Neural progenitor cell (in vitro differentiated cells): Measurements from ENCODE around the gene ADCY1. TPM values are rescaled to one million over a fixed set of nuclear protein-coding genes. Genes with fewer than 3 reads are reported as not detected.

Experiments
- DNase-seq: peaks from one replicate; pipeline ENCODE4 v3.0.0-alpha.2; 2016; ENCODE audit warnings: low spot score
- H2AFZ ChIP-seq: fragments of 200-600 bp; sonication (generic); replicated peaks from 2 replicates; pipeline ENCODE4 v1.6.1; 2016; ENCODE audit warnings: antibody characterized with exemption
- H3F3A ChIP-seq: fragments of 200-600 bp; sonication (generic); 2 replicates; pipeline ENCODE4 v1.6.1; 2016; ENCODE audit warnings: antibody characterized with exemption, low read depth
- H3K27ac ChIP-seq: fragments of 200-600 bp; sonication (generic); 2 replicates; pipeline ENCODE4 v1.5.1; 2016; ENCODE audit warnings: mild to moderate bottlenecking
- H3K27me3 ChIP-seq: fragments of 200-600 bp; sonication (generic); 2 replicates; pipeline ENCODE4 v1.6.1; 2016; ENCODE audit warnings: mild to moderate bottlenecking, moderate library complexity
- H3K36me3 ChIP-seq: fragments of 200-600 bp; sonication (generic); 2 replicates; pipeline ENCODE4 v1.5.1; 2016
- H3K4me1 ChIP-seq: fragments of 200-600 bp; sonication (generic); 2 replicates; pipeline ENCODE4 v1.6.1; 2016; ENCODE audit warnings: mixed run types
- H3K4me2 ChIP-seq: fragments of 200-600 bp; sonication (generic); 2 replicates; pipeline ENCODE4 v1.6.1; 2016
- H3K4me3 ChIP-seq: fragments of 200-600 bp; sonication (generic); 2 replicates; pipeline ENCODE4 v1.5.1; 2016
- H3K79me2 ChIP-seq: fragments of 200-600 bp; sonication (generic); 2 replicates; pipeline ENCODE4 v1.6.1; 2016; ENCODE audit warnings: low read depth
- H3K9ac ChIP-seq: fragments of 200-600 bp; sonication (generic); 2 replicates; pipeline ENCODE4 v1.6.1; 2016
- H3K9me3 ChIP-seq: fragments of 200-600 bp; sonication (generic); 2 replicates; pipeline ENCODE4 v1.5.1; 2016; ENCODE audit warnings: low read depth
- H4K20me1 ChIP-seq: fragments of 200-600 bp; sonication (generic); 2 replicates; pipeline ENCODE4 v1.6.1; 2016; ENCODE audit warnings: low read depth
- H3K27ac Mint-ChIP-seq: 3 replicates; pipeline ENCODE4 v1.8.0; 2021; ENCODE audit warnings: mixed read lengths
- H3K27me3 Mint-ChIP-seq: 2 replicates; pipeline ENCODE4 v1.8.0; 2022; ENCODE audit warnings: low read depth, mild to moderate bottlenecking, inconsistent platforms, moderate library complexity, mixed read lengths; ENCODE audit not compliant: insufficient read depth
- H3K36me3 Mint-ChIP-seq: 3 replicates; pipeline ENCODE4 v1.8.0; 2021; ENCODE audit warnings: mixed read lengths
- H3K4me1 Mint-ChIP-seq: 3 replicates; pipeline ENCODE4 v1.8.0; 2021; ENCODE audit warnings: mixed read lengths
- H3K4me3 Mint-ChIP-seq: 3 replicates; pipeline ENCODE4 v1.8.0; 2021; ENCODE audit warnings: mild to moderate bottlenecking, moderate library complexity, mixed read lengths
- H3K9me3 Mint-ChIP-seq: 3 replicates; pipeline ENCODE4 v1.8.0; 2020; ENCODE audit warnings: mixed read lengths
- EZH2 ChIP-seq: fragments of 200-600 bp; sonication (generic); IDR thresholded peaks from 2 replicates; pipeline ENCODE4 v1.6.1; 2017; ENCODE audit warnings: antibody characterized with exemption, mild to moderate bottlenecking, moderate library complexity
- EZH2phosphoT487 ChIP-seq: fragments of 200-600 bp; sonication (generic); IDR thresholded peaks from 2 replicates; pipeline ENCODE4 v1.6.1; 2017; ENCODE audit warnings: antibody characterized with exemption
- total RNA-seq: library from RNA; depleted of rRNA; stranded (reverse); fragments of >200 nt; gene quantifications from 2 replicates; pipeline ENCODE4 v1.2.3, GENCODE V29; 2015; ENCODE audit warnings: low replicate concordance
- TF ChIP-seq, protein P1 (sequence below): fragments of 200-600 bp; sonication (generic); IDR thresholded peaks from 2 replicates; pipeline ENCODE4 v1.5.1; 2017; ENCODE audit warnings: antibody characterized with exemption, mild to moderate bottlenecking

ADCY1 gene
- total RNA-seq, 1 donor from 2014 or later: 7.4 TPM

DNA sequence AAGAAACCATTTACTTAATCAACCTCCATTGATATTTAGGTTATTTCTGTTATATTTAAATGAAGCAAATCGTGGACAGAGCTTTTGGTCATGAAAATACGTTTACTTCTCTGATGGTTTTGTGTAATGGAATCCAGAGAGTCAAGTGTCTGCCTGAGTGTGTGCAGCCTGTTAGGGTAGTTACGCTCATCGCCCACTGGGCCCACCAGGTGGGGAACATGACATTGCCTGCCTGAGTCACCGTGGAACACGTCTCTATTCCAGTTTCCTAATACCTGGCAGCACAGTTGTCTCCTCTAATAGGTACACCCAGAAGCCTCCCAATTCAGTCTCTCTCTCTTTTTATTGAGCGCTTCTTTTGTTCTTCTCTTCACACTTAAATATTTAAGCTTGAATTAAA is 91.0 kb downstream of the ADCY1 start:
- no peak overlapping the region for H3K4me2 ChIP-seq
- H3K9me3 ChIP-seq: no peaks in the 10 kb centered on the region
- no peaks in the 10 kb centered on the region for H3K4me1 ChIP-seq
- Mint-ChIP-seq H3K4me1 (no peaks in the 10 kb centered on the region), H3K9me3 (no peaks in the 10 kb centered on the region), H3K27me3 (peaks cover 3% of the 10 kb centered on the region), H3K4me3 (no peak overlapping the region), H3K36me3 (peaks cover 5% of the 10 kb centered on the region), H3K27ac (no peak overlapping the region)
- H3K27ac ChIP-seq: no peak overlapping the region
- no peaks in the 10 kb centered on the region for H3K79me2 ChIP-seq
- no peak overlapping the region for H3K9ac ChIP-seq
- no peaks in the 10 kb centered on the region for H3K36me3 ChIP-seq
- H4K20me1 ChIP-seq: no peaks in the 10 kb centered on the region
- H3F3A ChIP-seq: no peaks in the 10 kb centered on the region
- no peak overlapping the region for H2AFZ ChIP-seq
- no peak for DNase-seq
- TF ChIP-seq EZH2 (no peak), EZH2phosphoT487 (no peak)
- TF ChIP-seq, protein P1, sequence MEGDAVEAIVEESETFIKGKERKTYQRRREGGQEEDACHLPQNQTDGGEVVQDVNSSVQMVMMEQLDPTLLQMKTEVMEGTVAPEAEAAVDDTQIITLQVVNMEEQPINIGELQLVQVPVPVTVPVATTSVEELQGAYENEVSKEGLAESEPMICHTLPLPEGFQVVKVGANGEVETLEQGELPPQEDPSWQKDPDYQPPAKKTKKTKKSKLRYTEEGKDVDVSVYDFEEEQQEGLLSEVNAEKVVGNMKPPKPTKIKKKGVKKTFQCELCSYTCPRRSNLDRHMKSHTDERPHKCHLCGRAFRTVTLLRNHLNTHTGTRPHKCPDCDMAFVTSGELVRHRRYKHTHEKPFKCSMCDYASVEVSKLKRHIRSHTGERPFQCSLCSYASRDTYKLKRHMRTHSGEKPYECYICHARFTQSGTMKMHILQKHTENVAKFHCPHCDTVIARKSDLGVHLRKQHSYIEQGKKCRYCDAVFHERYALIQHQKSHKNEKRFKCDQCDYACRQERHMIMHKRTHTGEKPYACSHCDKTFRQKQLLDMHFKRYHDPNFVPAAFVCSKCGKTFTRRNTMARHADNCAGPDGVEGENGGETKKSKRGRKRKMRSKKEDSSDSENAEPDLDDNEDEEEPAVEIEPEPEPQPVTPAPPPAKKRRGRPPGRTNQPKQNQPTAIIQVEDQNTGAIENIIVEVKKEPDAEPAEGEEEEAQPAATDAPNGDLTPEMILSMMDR: no peak
- H3K4me3 ChIP-seq: no peak overlapping the region
- H3K27me3 ChIP-seq: no peaks in the 10 kb centered on the region

- Mint-ChIP-seq H3K36me3 (no peaks in the 10 kb centered on the region), H3K4me3 (no peak overlapping the region), H3K27ac (no peak overlapping the region), H3K9me3 (no peaks in the 10 kb centered on the region), H3K27me3 (no peaks in the 10 kb centered on the region), H3K4me1 (no peaks in the 10 kb centered on the region)
- H4K20me1 ChIP-seq: no peaks in the 10 kb centered on the region
- no peaks in the 10 kb centered on the region for H3K79me2 ChIP-seq
- H3K36me3 ChIP-seq: no peaks in the 10 kb centered on the region
- H3K4me1 ChIP-seq: no peaks in the 10 kb centered on the region
- no peak overlapping the region for H3K27ac ChIP-seq
- H2AFZ ChIP-seq: no peak overlapping the region
- H3K27me3 ChIP-seq: no peaks in the 10 kb centered on the region
- no peaks in the 10 kb centered on the region for H3F3A ChIP-seq
- no peak overlapping the region for H3K9ac ChIP-seq
- H3K4me3 ChIP-seq: no peak overlapping the region
- no peak for DNase-seq
- TF ChIP-seq EZH2phosphoT487 (no peak), EZH2 (no peak)
- TF ChIP-seq, protein P1: no peak
- no peaks in the 10 kb centered on the region for H3K9me3 ChIP-seq
- H3K4me2 ChIP-seq: no peak overlapping the region
These were observed 96.1 kb downstream of the ADCY1 start for GRCh38 chr7:45670227-45670626.

DNA sequence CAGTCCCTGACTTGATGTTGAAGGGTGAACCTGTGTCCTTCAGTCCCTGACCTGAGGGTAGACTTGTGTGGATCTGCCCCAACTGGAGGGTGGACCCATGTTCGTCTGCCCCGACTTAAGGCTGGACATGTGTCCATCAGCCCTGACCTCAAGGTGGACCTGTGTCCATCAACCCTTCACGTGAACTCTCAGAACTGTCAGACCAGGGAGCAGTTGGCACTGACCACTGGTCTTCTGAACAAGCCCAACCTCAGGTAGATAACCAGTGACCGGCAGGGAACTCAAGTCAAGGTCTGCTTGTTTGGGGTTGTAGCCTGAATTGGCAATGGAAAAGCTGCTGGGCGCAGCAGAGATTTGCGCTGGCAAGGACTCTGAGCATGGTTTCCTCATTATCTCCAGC is 96.5 kb downstream of the ADCY1 start:
- no peak overlapping the region for H3K4me2 ChIP-seq
- H3K4me3 ChIP-seq: no peak overlapping the region
- no peak overlapping the region for H3K9ac ChIP-seq
- H3F3A ChIP-seq: no peaks in the 10 kb centered on the region
- Mint-ChIP-seq H3K27ac (no peak overlapping the region), H3K4me3 (no peak overlapping the region), H3K36me3 (no peaks in the 10 kb centered on the region), H3K27me3 (no peaks in the 10 kb centered on the region), H3K4me1 (no peaks in the 10 kb centered on the region), H3K9me3 (no peaks in the 10 kb centered on the region)
- H3K27ac ChIP-seq: no peak overlapping the region
- no peaks in the 10 kb centered on the region for H3K36me3 ChIP-seq
- TF ChIP-seq, protein P1: no peak
- TF ChIP-seq EZH2phosphoT487 (no peak), EZH2 (no peak)
- no peaks in the 10 kb centered on the region for H3K4me1 ChIP-seq
- no peaks in the 10 kb centered on the region for H3K79me2 ChIP-seq
- H4K20me1 ChIP-seq: no peaks in the 10 kb centered on the region
- no peaks in the 10 kb centered on the region for H3K27me3 ChIP-seq
- DNase-seq: no peak
- H3K9me3 ChIP-seq: no peaks in the 10 kb centered on the region
- H2AFZ ChIP-seq: no peak overlapping the region
